GM21390 (cell line): ENCODE measurements around the gene CLEC7A.

Experiments
- ATAC-seq: cut with Tn5 transposase; IDR thresholded peaks from one replicate; pipeline ENCODE4 v1.9.1; 2021; ENCODE audit not compliant: unreplicated experiment

Gene CLEC7A

GRCh38 chr12:10142976-10143589, 13.1 kb upstream of the CLEC7A start:
- ATAC-seq, result no peak

DNA sequence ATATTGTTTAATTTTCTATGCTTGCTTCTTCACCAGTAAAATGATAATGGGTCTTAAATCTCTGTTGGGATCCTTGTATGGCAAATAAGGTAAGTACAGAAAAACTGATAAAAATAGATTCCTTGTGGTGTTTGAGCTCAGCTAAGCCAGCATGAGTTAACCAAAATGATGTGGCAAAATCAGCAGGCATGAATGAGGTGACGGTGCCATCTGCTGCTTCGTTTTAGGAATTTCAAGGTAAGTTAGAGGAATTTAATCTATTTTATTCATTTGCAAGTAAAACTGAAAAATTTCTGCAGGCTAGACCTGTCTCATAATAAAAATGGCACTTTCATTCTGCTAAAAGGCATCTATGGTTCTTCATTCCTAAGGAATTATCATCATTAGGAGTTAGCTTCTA, 10.0 kb upstream of the CLEC7A start:
- no peak for ATAC-seq

DNA sequence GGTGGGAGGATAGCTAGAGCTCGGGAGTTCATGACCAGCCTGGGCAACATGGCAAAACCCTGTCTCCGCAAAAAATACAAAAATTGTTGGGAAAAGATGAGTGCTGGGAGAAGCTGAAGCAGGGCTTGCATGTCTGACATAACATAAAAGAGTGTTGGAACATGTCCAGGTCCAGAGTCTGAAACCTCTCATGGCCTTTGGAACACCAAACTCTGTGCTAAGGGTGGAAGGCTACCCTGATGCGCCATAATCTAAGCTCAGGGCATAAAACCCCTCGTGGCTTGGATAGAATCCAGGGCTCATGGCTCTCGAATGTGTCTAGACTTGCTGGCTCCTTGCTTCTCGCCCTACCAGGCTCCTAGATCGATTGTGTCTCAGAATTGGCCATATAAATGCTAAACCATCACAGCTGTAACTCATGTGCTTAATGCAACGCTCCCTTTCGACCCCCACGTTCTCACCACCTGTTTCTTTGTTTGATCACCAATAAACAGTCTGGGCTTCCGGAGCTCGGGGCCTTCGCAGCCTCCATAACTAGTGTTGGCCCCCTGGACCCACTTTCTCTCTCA, 6.7 kb upstream of the CLEC7A start:
- ATAC-seq, result no peak

DNA sequence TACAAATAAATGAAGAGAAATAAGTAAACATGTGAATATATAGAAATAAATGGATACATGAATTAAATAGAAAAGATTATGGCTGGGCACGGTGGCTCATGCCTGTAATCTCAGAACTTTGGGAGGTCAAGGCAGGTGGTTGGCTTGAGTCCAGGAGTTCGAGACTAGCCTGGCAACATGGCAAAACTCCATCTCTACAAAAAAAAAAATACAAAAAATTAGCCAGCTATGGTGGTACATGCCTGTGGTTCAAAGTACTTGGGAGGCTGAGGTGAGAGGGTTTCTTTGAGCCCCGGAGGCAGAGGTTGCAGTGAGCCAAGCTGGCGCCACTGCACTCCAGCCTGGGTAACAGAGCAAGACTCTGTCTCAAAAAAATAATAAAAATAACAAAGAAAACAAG, 5.1 kb upstream of the CLEC7A start:
- ATAC-seq, result no peak

DNA sequence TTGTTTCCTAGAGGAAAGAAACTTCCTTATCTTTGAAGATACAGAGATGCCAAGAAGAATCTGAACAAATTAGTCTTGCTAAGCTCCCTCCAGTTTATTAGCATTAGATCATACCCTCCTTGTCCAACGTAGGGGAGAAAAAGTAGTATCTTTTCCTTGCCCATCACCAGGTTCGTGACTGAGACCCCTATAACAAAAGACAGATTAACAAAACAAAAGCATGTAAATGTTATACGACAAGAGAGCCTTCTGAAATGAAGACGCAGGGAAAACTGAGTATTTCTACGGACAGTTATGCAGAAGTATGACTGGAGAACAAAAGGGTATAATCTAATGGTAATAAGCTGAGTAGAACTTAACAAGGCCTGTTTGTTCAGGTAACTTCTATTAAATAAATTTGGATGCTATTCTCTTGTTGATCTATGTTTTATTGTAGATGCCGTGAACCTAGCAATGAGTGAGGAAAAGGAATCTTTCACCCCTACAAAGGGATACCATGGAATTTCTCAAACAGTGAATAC, 2.9 kb upstream of the CLEC7A start:
- no peak for ATAC-seq

DNA sequence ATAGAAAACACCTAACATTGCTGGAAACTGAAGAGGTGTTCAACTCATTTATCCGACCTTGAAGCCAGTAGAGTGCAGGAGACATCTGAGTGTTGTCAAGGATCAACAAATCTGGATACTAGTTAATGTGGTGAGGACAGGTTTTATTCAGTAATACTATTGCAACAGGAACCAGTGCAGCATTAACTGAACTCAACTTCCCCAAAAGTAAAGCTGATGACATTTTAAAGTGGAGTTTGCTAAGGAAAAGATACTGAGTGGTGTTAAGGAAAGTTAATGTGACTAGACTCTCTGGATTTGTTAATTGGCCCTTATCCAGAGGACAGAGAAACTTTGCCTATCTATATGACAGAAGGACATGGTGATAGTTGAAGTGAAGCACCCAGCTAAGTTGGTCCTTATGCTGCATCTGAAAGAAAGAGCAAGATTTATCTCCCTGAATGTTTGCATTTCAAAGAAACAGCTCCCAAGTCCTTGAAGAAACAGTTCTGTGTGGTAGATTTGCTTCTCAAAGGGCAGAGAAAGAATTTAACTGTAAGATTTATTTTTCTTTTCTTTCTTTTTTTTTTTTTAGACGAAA, 1.2 kb upstream of the CLEC7A start:
- ATAC-seq, result no peak

DNA sequence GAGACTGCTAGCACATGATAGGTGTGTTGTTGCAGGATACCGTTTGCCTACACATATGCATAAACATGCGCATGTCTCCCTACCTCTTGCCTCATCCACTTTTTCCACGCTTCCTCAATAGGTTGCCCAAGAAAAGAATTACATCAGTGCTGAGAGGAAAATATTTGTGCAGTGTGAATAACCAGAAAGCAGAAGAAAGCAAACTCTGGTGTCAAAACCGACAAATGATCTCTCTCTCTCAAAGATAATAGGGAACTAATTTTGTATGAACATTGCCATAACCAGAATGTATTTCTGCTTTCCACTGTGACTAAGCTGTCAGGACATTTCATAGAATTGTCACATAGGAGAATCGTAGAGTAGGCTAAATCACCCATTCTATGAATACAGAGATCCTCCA, 1.3 kb downstream of the CLEC7A start:
- ATAC-seq, result no peak

- no peak for ATAC-seq
Measured at GRCh38 chr12:10126413-10126812, 3.6 kb downstream of the CLEC7A start.

DNA sequence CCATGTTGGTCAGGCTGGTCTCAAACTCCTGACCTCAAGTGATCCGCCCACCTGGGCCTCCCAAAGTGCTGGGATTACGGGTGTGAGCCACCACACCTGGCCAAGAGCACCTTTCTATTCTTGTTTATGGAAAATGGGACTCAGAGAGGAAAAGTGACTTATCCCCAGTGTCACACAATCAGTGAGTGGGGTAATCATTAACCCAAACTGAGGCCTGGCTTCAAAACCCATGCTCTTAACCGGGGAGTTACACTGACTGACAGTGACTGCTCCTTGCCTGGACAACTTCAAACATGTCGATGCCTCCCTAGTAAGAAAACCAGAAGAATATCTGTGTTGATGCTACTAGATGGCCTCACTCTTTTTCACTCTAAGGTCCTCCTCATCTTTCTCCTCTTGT, 7.3 kb downstream of the CLEC7A start:
- no peak for ATAC-seq

GRCh38 chr12:10121278-10121677, 8.7 kb downstream of the CLEC7A start:
- no peak for ATAC-seq

DNA sequence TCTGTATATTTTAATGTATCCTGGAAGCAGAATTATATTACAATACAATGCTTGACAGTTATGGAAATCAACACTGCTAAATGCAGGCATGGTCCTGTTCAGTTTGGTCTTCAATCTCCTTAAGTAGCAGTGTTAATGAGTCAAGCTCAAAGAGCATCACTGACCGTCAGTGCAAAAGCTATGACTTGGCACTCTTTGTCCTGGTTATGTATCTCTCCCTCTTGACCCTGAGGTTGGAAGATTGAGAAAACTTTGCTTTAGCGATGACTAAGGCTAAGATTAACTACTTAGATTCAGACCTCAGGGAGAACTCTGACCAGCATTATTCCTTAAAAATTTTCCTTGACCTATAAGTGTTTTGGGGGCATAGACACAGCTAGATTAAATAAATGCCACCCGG, 10.9 kb downstream of the CLEC7A start:
- no peak for ATAC-seq

- no peak for ATAC-seq
Measured at GRCh38 chr12:10115890-10116289, 14.1 kb downstream of the CLEC7A start.

DNA sequence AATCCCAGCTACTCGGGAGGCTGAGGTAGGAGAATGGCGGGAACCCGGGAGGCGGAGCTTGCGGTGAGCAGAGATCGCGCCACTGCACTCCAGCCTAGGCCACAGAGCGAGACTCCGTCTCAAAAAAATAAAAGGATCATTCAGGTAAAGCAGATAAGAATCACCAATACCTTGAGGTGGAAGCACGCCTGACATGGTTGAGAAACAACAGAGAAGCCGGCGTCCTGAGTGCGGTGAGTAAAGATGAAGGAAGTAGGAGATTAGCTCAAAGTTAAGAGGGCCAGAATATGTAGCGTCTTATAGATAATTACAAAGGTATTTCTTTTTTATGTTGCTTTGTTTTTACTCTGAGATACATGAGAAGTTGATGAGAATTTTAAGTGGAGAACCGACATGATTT, 14.7 kb downstream of the CLEC7A start:
- ATAC-seq, result no peak

DNA sequence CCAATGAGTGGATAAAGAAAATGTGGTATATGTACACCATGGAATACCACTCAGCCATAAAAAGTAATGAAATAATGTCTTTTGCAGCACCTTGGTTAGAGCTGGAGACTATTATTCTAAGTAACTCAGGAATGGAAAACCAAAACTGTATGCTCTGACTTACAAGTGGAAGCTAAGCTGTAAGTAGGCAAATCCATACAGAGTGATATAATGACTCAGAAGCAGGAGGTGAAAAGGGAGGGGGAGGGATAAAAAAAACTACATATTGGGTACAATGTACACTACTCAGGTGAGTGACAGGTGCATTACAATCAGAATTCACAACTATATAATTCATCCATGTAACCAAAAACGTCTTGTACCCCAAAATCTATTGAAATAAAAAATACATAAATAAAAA, 16.1 kb downstream of the CLEC7A start:
- ATAC-seq, result no peak

DNA sequence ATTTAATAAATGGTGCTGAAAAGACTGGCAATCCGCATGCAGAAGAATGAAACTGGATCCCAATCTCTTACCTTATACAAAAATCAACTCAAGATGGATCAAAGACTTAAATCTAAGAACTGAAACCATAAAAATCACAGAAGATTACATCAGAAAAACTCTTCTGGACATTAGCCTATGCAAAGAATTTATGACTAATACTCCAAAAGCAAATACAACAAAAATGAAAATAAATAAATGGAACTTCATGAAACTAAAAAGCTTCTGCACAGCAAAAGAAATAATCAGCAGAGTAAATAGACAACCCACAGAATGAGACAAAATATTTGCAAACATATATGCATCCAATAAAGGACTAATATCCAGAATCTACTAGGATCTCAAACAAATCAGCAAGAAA, 16.9 kb downstream of the CLEC7A start:
- ATAC-seq, result no peak

DNA sequence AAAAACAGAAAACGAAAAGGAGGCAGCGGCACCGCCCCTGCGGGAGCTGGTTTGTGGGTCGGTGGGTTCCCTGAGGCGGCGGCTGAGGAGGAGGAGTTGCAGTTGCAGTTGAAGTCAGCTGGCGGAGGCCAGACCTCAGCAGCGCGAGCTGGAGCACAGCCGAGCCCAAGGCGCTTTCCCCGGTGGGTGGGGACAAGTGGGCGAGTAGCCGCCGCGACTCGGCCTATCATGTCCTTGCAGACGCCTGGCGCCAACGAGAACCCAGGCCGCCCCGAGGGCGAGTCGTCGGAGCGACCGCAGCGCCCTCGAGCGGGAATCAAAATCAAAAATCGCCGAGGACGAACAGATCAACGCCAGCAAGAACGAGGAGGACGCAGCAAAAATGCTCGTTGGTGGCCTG, 18.5 kb downstream of the CLEC7A start:
- no peak for ATAC-seq

DNA sequence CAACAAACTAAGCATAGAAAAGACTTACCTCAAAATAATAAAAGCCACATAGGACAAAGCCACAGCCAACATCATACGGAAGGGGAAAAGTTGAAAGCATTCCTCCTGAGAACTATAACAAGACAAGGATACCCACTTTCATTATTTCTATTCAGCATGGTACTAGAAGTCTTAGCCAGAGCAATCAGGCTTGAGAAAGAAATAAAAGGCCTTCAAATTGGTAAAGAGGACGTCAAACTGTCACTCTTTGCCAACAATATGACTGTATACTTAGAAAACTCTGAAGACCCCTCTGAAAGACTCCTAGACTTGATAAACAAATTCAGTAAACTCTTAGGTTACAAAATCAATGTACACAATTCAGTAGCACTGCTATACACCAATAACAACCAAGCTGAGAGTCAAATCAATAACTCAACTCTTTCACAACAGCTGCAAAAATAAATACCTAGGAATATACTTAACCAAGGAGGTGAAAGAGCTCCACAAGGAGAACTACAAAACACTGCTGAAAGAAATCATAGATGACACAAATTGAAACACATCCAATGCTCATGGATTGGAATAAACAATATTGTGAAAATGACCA, 19.6 kb downstream of the CLEC7A start:
- ATAC-seq, result no peak

- no peak for ATAC-seq
Measured at GRCh38 chr12:10102322-10102721, 27.7 kb downstream of the CLEC7A start.

GRCh38 chr12:10101648-10102220, 28.3 kb downstream of the CLEC7A start:
- no peak for ATAC-seq

DNA sequence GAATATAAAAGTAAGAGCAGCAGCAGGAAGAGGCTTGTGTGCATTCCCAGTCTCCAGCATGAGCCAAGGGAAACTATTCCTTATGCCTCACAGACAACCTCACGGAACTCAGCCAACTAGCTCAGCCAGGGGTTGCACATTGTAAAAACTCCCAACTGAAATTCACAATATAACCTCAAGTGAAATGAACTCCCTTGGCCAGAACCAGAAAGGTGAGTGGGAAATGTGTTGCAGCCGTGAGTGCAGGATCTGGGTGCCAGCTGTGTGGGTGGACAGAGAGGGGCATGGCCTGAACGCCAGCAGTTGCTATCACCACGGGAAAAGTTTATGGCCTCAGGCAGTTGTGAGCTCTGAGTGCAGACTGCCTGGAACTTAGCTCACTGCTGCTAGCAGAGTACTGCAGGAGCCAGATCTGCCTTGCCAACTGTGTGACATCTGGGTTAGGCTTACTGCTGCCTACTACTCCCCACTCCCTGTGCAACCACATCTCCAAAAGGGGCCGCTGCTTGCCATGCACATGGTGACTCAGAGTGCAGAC, 28.9 kb downstream of the CLEC7A start:
- ATAC-seq, result no peak

GRCh38 chr12:10098791-10099190, 31.2 kb downstream of the CLEC7A start, which contains the start of gene CLEC1A:
Gene CLEC1A, minus strand, starts transcription at chr12:10098985. Its CDS starts 63 bp downstream, at chr12:10098922.
- no peak for ATAC-seq

- no peak for ATAC-seq
Measured at GRCh38 chr12:10097521-10097920, 32.5 kb downstream of the CLEC7A start.
